NCI-H526 (cell line): ENCODE results near the gene UBXN7.
A peak's percentile ranks its signal among the peaks of the same experiment; 100 is the strongest.
"Not testable (repeated sequence)": the region's sequence is repeated elsewhere in the genome, so short reads cannot be mapped to it uniquely, and the experiment has no call there.

Experiments
- DNase-seq, 2 experiments: peaks; one replicate each; lab custom pipeline; 2025; lab: John Stamatoyannopoulos, UW

UBXN7 gene

DNA sequence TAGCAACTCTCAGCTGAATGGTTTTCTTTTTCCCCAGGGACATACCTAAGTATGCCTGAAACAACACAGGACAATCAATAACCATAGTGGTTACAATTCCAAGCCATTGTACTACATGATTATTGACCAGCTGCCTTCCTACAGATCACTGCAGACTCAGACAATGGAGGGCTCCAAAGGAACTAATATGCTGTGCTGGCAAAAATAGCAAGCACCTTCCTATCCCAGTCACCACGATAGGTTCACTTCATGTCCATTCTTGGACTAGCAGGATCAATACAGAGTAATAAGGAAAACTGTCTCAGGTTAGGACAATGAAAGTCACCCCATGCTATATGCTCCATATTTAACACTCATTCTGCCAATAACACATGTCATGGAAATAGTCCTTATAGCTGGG, 76.6 kb downstream of the UBXN7 start:
- no peak for DNase-seq

DNA sequence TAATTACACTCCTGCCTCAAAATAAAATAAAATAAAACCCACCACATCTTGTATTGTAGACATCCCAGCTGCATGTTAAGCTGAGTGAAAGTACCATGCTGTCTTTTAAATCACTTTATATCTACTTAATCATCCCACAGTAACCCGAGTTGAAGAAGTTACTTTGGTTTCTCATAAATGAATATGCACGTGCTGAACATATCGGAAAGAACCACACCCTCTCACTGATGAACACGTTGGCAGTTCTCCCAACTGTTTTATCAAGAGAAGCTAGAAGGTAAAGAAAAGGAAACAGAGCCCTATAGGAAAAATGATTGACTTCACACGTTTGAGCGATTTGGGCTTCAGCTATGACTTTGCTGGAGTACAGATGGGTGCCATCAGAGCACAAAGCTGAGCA, 78.1 kb downstream of the UBXN7 start:
- no peak for DNase-seq

DNA sequence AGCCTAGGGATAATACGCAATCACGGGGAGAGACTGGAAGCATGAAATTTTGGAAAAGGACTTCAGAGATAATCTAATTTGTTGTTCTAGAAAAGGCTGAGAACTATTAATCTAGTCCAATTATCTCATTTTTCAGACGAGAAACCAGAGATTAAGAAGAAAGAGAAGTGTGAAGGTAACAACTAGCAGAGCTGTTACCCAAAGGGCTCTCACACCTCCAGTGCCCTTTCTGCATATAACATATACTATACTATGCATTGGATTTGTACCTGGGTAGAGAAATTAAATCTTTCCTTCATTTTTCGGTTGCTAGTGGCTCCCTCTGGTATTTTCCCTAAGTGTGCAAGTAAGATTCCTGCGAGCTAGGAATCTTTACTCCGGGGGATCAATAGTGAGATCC, 80.7 kb downstream of the UBXN7 start:
- DNase-seq = no peak

GRCh38 chr3:196350067-196350466, 82.2 kb downstream of the UBXN7 start:
- DNase-seq = no peak

DNA sequence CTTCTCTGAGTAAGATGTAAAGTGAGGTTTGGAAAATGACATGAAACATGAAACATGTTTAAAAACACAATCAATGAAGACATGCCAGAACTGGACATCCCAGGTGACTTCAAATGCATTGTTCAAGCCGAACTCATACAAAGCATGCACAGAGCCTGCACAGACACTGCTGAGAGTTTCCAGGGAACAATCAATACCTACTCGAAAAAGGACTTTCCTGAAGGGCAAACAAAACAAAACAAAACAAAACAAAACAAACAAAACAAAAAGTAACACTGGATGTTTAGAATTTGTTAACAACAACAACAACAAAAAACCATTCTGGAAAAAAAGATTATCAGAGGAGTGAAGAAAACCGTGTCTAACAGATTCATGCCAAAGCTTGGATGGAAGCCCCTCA, 83.5 kb downstream of the UBXN7 start:
- DNase-seq = no peak

DNA sequence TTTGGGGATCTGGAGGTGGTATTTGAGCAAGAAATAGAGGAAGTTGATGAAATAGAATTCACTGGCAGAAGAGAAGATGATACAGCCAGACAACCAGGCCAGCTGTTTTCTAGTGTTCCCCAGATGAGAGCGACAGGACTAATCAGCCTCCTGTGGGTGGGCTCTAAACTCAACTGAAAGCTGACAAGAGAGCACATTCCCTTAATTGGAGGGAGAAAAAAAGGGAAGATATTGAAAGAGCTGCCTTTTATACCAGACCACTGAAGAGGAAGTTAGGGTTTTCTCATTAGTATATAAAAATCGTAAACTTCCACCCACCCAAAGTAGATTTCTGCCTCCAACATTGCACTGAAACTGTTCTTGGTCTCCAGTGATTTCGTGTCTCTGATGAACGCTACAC, 87.6 kb downstream of the UBXN7 start:
- DNase-seq = no peak

GRCh38 chr3:196343917-196344316, 88.3 kb downstream of the UBXN7 start:
- DNase-seq = not testable (repeated sequence)

- DNase-seq = no peak
Observed at GRCh38 chr3:196341137-196341536, 91.1 kb downstream of the UBXN7 start.

DNA sequence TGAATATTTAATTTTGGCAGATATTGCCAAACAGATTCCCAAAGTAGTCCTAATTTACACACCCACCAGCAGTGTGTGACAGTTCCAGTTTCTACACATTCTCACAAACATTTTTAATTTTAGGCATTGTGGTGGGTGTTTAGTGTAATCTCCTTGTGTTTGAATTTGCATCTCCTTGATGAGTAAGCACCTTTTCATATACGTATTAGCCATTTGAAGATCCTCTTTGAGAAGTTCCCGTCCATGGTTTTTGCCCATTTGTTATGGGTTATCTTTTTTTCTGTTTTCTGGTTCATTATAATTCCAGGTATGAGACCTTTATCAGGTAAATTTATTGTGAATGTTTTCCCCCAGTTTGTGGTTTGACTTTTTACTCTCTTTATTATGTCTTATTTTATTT, 91.8 kb downstream of the UBXN7 start:
- DNase-seq = no peak

DNA sequence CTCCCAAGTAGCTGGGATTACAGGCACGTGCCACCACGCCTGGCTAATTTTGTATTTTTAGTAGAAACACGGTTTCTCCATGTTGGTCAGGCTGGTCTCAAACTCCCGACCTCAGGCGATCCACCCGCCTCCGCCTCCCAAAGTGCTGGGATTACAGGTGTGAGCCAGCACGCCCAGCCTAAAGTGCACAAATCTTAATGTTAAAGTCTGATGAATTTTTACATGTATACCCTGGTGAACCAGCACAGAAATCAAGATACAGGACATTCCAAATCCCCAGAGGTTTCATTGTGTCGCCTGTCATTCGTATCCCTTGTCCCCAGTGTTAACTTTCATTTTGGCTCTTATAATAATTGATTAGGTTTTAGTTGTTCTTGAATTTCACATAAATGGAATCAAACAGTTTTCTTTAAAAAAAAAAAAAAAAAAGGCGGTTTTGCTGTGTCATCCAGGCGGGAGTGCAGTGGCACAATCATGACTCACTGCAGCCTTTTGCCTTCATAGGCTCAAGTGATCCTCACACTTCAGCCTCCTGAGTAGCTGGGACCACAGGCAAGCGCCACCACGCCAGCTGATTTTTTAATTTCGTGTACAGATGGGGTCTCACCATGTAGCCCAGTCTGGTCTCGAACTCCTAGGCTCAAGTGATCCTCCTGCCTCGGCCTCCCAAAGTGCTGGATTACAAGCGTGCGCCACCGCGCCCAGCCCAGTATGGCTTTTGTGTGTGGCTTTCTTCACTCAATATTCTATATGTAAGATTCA, 92.6 kb downstream of the UBXN7 start:
- no peak for DNase-seq

DNA sequence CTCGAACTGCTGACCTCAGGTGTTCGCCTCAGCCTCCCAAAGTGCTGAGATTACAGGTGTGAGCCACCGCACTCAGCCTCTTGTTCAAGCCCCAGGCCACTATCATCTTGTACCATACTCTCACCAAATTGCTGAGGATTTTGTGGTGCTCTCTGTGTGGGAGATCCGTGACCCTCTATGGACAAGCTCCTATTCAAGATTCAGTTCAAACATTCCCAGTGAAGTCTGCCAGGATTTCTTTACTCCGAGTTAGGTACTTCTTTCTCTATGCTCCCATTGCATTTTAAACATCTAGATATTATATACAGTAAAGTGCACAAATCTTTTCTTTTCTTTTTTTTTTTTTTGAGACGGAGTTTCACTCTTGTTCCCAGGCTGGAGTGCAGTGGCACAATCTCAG, 93.2 kb downstream of the UBXN7 start:
- no peak for DNase-seq

DNA sequence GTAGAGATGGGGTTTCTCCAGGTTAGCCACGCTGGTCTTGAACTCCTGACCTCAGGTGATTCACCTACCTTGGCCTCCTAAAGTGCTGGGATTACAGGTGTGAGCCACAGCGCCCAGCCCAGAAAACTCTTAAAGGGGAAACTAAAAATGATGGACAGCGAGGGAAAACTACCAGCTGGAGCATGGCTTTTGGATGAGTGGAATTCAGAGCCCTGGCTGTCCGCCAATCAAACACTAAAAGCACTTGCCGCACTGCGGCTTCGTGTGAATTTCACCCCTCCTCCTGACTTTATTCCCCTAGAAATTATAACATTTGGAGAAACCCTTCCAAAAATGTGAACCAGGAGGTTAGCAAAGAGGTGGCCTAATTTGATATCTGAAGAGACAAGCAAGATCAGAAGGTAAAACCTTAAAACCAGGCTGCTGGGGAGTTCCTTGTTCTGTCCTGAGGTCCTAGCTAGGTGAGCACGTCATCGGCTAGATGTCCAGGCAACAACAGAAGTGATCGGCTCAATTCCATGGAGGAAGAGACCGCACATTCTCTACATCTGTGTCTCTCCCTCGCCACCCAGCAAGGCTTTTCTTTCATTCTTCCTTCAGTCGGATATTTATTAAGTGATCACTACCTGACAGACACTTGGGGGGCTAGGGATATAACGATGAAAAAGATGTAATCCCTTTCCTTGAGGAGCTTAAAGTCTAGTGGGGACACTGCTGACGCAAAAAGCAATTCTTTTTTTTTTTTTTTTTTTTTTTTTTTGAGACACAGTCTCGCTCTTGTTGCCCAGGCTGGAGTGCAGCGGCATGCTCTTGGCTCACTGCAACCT, 95.7 kb downstream of the UBXN7 start:
- DNase-seq = no peak

DNA sequence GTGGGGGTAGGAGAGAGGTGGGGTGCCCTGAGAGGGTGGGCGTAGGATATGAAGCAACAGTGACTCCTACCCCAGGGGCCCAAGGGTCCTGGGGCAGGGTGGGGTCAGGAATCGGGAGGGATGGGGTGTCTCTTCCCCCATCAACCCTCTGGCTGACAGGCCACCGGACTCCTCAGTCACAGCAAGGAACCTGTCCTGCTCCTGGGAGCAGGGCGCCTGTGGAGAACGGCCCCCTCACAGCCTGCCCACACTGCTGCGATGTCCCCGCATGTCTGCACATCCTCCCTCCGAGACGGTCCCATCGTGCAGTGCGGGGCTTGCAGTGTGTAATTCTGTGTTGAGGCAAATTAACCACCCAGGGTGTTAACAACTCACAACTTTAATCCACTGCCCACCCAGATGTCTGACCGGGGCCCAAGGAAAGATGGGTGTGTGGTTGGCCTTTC, 96.7 kb downstream of the UBXN7 start:
- no peak for DNase-seq

DNA sequence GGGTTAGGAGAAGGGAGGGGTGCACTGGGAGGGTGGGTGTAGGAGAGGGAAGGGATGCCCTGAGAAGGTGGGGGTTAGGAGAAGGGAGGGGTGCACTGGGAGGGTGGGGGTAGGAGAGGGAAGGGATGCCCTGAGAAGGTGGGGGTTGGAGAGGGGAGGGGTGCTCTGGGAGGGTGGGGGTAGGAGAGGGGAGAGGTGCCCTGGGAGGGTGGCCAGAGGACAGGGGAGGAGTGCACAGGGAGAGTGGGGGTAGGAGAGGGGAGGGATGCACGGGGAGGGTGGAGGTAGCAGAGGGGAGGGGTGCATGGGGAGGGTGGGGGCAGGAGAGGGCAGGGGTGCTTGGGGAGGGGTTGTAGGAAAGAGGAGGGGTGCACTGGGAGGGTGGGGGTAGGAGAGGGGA, 97.2 kb downstream of the UBXN7 start:
- no peak for DNase-seq

GRCh38 chr3:196332168-196332567, 100.1 kb downstream of the UBXN7 start:
- DNase-seq = no peak

- no peak for DNase-seq
Observed at GRCh38 chr3:196327405-196327804, 104.8 kb downstream of the UBXN7 start.

GRCh38 chr3:196326936-196327335, 105.3 kb downstream of the UBXN7 start:
- no peak for DNase-seq

- peak in 1 of 2 experiments; percentile 39 for DNase-seq
Observed at GRCh38 chr3:196323691-196324090, 108.5 kb downstream of the UBXN7 start.

DNA sequence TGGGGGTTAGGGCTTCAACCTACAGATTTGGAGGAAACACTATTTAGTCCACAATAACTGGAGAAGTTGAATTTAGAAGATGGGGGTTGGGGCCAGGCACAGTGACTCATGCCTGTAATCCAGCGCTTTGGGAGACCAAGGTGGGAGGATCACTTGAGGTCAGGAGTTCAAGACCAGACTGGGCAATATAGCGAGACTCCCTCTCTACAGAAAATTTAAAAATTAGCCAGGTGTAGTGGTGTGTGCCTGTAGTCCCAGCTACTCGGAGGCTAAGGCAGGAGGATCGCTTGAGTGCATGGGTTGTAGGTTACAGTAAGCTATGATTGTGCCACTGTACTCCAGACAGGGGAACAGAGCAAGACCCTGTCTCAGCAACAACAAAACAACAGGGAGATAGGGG, 109.2 kb downstream of the UBXN7 start:
- no peak for DNase-seq

GRCh38 chr3:196321162-196321561, 111.1 kb downstream of the UBXN7 start:
- DNase-seq = no peak

- DNase-seq = peak in 1 of 2 experiments; percentile 22
Observed at GRCh38 chr3:196320137-196320536, 112.1 kb downstream of the UBXN7 start.

DNA sequence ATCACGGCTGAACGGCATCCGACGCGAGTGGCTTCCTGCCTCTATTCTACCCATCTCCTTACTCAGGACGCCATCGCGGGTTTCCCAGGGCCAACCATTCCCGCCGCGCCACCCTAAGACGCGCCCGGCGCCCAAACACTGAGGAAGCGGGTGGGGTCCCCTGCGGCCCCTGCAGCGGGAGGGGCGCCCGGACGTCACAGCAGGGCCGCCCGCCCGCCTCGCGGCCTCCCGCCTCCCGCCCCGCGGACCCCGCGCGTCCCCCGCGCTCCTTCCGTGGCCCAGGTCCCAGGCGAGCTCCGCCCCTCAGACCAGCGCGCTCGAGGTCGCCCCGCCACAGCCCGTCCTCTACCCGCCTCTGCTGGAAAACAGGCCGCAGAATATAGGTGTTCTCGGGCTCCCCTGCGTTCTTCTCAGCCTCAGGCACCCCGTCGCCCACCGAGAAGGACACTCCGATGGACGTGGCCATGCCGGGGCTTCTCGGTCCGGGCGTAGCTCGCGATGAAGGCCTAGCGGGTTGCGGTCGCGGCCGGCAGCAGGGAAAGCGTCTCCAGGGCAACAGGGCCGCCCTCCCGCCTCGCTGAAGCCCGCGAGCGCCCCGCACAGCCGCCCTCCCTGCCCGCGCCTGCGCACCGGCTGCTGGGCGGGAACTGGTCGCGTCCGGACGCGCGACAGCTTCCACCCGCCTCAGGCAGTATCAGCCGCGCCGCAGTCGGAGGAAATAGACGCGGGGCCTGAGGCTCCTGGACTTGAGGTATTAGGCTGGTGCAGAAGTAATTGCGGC, 114.3 kb downstream of the UBXN7 start, which contains the start of gene DYNLT2B:
TSS of gene DYNLT2B (minus strand) at position 554 of the 781 bp plus-strand sequence. CDS start at position 466, 88 bp downstream.
- peak; percentile 84 to 94 for DNase-seq
